ENCODE measurements around the gene SULT4A1.

The SULT4A1 gene

DNA sequence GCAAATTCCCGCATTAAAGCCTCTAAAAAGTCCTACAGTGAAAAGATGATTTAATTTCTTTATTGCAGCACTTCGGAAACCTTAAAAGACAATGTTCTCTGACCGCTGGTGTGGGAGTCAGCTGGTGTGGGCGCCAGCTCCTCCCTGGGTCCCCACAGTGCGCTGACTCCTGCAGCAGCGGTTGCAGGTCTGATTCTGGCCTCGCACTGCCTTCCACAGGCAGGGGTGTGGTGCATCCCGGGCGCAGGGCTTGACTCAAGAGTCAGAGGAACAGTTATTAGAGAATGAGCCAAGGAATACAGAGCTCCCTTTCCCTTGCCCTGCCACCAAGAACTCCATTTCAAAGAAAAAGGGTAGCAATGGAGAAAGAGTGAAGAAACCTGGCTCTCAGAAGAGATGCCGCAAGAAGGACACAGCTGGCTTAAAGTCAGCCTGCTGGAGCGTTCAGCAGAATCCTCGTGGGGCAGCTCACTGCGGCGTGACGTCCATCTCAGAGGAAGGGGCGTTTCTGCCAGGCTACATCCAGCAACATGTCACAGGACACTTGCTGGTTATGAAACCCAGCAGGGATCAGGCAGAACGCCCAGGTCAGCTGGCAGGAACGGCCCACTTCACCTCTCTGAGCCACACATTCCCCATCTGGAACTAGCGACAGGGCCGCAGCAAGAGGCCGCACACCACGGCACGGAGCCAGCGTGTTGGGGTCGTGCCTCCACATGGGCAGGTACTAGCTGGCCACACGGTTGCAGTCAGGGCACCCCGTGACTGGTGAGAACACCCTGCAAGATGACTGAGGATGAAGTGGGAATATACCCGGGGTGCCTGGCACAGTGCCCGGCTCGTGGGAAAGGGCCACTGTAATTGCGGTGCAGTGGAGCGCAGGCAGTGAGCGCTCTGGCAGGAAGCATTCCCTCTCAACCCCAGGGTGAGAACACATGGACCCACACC, 32.1 kb downstream of the SULT4A1 start:
- Histone ChIP-seq H3K4me1 (ENCODE audit: insufficient read depth, low read length) (peaks cover 27% of the 10 kb centered on the region), H3K9me3 (ENCODE audit: low read length) (no peaks in the 10 kb centered on the region), H3K27me3 (ENCODE audit: insufficient read depth, low read length) (no peaks in the 10 kb centered on the region), H3K4me3 (ENCODE audit: low read length) (no peak overlapping the region), H3K36me3 (ENCODE audit: insufficient read depth, low read length) (peaks cover 10% of the 10 kb centered on the region), H2AFZ (ENCODE audit: low read depth, low read length) (no peak overlapping the region)

DNA sequence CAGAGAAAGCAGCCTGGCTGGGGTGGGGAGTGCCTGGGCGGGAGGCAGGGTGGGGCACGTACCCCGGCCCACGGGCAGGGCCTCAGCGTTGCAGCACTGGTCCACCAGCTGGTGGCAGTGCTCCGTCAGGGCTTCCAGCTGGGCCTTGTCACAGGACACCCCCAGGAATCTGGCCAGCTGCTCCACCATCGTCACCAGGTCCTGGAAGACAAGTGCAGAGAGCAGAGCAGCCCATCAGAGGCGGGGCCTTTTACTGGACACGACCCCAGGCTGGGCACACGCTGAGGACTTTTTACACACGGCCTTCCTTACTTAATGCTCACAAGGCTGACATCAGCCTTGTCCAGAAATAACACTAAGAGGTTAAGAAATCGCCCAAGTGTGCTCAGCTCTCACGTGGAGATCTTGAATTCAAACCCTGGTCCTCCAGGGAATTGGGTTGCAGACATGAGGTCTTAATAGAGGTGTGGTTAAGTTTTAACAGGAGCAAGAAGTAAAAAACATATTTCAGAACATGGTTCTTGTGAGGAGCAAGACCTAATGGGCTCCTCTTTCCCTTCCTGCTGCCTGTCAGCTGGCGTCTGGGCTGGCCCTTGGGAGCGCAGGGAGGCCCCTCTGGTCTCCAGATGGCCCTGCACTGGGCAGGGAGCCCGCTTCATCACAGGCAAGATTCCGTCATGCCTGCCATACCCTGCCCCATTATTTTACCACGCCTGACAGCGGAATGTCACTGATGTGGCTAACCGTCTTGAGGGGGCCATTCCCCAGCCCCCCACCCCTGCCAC, 33.1 kb downstream of the SULT4A1 start:
- Histone ChIP-seq H3K27me3 (ENCODE audit: insufficient read depth, low read length) (no peaks in the 10 kb centered on the region), H2AFZ (ENCODE audit: low read depth, low read length) (no peak overlapping the region), H3K4me3 (ENCODE audit: low read length) (no peak overlapping the region), H3K9me3 (ENCODE audit: low read length) (no peaks in the 10 kb centered on the region), H3K4me1 (ENCODE audit: insufficient read depth, low read length) (peaks cover 27% of the 10 kb centered on the region), H3K36me3 (ENCODE audit: insufficient read depth, low read length) (peaks cover 10% of the 10 kb centered on the region)

DNA sequence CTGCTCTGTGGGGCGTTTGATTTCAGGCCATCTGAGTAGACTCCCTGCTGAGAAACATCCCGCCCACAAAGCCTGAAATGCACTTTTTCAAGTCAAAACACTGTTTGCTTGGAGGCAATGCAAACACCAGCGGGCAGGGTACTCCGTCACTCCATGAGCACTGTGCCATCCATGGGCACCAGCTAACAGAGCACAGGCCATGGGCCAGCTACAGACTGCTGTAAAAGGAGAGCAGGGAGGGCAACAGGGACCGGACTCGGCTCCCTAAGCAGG, 33.7 kb downstream of the SULT4A1 start:
- Histone ChIP-seq H3K4me1 (ENCODE audit: insufficient read depth, low read length) (peaks cover 27% of the 10 kb centered on the region), H3K9me3 (ENCODE audit: low read length) (no peaks in the 10 kb centered on the region), H3K4me3 (ENCODE audit: low read length) (no peak overlapping the region), H2AFZ (ENCODE audit: low read depth, low read length) (no peak overlapping the region), H3K27me3 (ENCODE audit: insufficient read depth, low read length) (no peaks in the 10 kb centered on the region), H3K36me3 (ENCODE audit: insufficient read depth, low read length) (peaks cover 10% of the 10 kb centered on the region)

DNA sequence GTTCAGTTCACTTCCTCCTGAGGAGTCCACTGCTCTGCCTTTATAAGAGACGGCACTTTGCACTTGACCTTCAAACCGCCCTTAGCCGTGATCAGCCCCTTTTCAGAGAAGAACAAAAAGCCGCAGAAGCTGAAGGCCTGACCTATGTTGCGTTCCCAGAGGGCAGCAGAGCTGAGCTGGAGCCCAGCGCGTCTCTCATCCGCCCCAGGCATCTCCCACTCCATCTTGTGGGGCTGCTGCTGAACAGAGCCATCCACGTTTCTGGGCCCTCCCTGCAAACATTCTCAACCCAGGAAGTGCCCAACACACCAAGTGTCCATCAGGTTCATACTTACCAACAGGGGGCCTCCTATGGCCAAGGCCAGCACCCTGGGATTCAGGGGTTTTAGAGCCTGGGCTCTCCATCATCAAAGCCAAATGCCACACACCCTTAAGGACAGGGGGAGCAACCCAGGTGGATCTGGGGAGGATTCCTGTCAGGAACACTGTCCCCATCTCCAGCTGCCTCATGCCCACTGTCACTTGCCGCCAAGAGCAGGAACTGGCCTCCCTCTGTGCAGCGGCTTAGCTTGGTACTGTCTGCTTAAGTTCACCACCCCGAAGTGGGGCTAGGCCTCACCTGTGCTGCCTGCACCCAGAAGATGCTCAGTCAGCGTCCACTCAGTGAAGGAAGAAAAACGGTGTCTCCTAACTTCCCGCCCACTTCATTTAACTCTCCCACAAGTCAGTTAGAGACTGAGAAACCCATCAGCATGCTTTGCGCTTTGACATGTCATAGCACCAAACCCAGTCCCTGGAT, 34.2 kb downstream of the SULT4A1 start:
- Histone ChIP-seq H3K4me3 (ENCODE audit: low read length) (no peak overlapping the region), H3K36me3 (ENCODE audit: insufficient read depth, low read length) (peaks cover 10% of the 10 kb centered on the region), H3K9me3 (ENCODE audit: low read length) (no peaks in the 10 kb centered on the region), H3K4me1 (ENCODE audit: insufficient read depth, low read length) (peaks cover 30% of the 10 kb centered on the region), H2AFZ (ENCODE audit: low read depth, low read length) (no peak overlapping the region), H3K27me3 (ENCODE audit: insufficient read depth, low read length) (no peaks in the 10 kb centered on the region)

DNA sequence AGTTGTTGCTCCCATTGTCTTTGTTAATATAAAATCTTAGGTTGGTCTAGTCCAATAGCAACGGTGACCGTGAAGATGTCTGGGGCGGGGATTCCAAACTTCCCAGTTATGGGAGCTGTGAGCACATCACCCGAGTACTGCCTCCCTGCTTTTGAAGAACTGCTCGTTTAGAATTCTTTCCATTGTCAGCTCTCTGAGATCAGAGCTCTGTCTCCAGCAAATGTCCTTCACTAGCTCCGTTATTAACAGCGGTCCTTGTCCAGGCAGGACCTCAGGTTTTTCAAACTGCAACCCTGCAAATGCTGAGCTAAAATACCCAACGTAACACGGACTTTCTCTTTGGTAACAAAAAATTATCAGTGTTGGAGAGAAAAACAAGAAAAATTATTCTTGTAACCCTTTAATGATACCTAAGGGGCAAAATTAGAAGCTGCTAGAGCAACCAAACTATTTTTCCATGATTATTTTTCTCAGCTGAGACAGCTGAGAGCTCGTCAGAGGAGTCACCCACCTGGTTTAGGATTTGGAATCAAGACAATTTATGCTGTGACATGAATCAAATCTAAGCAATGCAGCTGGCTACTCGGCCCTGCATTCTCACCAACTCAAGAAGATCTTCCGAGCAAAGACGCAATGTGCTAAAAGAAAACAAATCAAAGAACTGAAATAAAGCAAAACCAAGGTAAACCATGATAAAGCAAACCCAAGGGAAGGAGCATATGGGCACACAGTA, 35.1 kb downstream of the SULT4A1 start:
- no peak overlapping the region for H3K4me3 ChIP-seq (ENCODE audit: low read length)
- no peak overlapping the region for H2AFZ ChIP-seq (ENCODE audit: low read depth, low read length)
- peaks cover 10% of the 10 kb centered on the region for H3K36me3 ChIP-seq (ENCODE audit: insufficient read depth, low read length)
- peaks cover 34% of the 10 kb centered on the region for H3K4me1 ChIP-seq (ENCODE audit: insufficient read depth, low read length)
- H3K27me3 ChIP-seq (ENCODE audit: insufficient read depth, low read length): no peaks in the 10 kb centered on the region
- no peaks in the 10 kb centered on the region for H3K9me3 ChIP-seq (ENCODE audit: low read length)

DNA sequence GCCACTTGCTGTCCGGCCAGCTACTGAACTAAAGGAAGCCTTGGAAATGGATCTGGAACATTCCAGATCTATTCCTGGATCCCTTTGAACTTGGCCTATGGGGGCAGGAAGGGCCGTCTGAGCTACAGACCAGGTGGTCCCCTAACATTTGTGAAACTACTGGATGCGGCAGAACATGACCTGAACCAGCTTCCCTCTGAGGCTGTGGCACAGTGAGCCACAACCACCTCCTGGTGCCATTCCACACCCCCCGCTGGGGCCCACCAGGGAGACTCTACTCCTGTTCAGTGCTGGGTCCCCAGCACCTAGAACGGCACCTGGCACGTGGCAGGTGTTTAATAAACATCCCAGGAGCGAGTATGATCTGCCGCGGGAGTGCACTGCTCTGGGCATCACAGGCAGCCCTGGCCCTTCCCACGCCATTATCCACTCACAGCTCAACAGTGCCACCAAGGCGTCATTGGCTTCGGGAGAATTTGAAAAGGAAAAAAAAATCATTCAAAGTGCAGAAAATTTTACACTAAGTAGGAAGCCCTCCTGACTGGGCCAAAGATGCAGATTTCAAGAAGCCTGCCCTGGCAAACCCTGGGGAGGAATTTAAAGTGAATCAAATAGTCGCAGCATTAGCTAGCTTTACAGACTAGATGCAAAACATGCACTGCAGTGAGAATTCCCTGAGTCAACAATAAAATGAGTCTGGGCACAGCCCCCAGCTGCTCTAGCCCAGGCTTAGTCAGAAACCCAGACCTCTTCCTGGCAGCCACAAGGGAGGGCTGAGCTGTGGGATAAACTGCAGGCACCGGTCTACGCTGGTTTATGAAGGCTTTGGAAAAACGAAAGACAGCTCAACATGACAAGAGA, 35.9 kb downstream of the SULT4A1 start:
- Histone ChIP-seq H3K4me1 (ENCODE audit: insufficient read depth, low read length) (peaks cover 34% of the 10 kb centered on the region), H2AFZ (ENCODE audit: low read depth, low read length) (no peak overlapping the region), H3K27me3 (ENCODE audit: insufficient read depth, low read length) (no peaks in the 10 kb centered on the region), H3K9me3 (ENCODE audit: low read length) (no peaks in the 10 kb centered on the region), H3K4me3 (ENCODE audit: low read length) (no peak overlapping the region), H3K36me3 (ENCODE audit: insufficient read depth, low read length) (peaks cover 6% of the 10 kb centered on the region)

DNA sequence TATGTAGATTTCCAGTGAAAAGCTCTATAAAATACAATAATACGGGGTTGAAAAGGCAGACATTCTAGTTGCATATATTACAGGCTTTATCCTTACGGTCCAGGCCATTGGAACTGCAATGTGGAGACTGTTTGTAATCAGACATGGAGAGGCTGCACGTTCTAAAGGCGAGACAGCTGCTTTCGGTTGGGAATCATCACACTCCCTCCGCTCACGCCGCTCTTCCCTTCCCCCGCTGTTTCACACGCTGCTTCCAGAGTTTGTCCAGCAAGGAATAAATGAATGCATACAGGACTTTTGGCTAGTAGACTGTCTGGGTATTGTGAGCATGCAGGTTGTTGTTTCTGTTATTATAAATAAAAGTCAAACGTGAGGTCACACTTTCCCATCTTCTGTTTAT, 36.7 kb downstream of the SULT4A1 start:
- peaks cover 34% of the 10 kb centered on the region for H3K4me1 ChIP-seq (ENCODE audit: insufficient read depth, low read length)
- H3K36me3 ChIP-seq (ENCODE audit: insufficient read depth, low read length): peaks cover 4% of the 10 kb centered on the region
- H3K27me3 ChIP-seq (ENCODE audit: insufficient read depth, low read length): no peaks in the 10 kb centered on the region
- no peaks in the 10 kb centered on the region for H3K9me3 ChIP-seq (ENCODE audit: low read length)
- H2AFZ ChIP-seq (ENCODE audit: low read depth, low read length): no peak overlapping the region
- no peak overlapping the region for H3K4me3 ChIP-seq (ENCODE audit: low read length)

DNA sequence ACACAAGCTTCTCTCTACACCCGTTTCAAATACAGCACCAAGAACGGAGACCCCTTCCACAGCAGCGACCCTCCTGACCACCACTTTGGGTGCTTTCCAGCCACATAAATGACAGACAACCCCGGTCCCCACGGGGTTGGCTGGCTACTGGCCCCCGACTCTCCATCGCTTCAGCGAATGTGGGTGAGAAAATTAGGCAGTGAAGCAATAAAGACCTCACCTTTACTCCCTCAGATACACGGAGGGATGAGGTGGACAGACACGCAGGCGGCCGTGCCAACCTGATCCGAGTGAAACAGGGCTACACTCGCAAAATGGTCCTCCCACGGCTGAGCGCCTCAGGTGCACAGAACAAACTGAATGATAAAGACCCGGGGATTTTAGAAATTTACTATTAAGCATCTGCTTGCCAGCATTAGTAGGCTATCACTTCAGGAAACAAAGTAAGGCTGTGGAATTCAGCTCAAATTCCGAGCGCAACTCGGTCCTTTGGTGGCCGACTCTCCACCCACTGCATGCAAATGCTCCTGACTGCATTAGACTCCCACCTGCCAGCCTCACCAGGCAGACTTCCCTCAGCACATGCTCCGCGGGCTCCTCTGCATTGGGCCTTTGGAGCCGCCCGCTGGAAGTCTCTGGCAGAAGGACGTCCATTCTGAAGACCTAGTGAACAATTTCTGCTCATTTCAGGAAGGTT, 37.4 kb downstream of the SULT4A1 start:
- H3K4me1 ChIP-seq (ENCODE audit: insufficient read depth, low read length): peaks cover 34% of the 10 kb centered on the region

DNA sequence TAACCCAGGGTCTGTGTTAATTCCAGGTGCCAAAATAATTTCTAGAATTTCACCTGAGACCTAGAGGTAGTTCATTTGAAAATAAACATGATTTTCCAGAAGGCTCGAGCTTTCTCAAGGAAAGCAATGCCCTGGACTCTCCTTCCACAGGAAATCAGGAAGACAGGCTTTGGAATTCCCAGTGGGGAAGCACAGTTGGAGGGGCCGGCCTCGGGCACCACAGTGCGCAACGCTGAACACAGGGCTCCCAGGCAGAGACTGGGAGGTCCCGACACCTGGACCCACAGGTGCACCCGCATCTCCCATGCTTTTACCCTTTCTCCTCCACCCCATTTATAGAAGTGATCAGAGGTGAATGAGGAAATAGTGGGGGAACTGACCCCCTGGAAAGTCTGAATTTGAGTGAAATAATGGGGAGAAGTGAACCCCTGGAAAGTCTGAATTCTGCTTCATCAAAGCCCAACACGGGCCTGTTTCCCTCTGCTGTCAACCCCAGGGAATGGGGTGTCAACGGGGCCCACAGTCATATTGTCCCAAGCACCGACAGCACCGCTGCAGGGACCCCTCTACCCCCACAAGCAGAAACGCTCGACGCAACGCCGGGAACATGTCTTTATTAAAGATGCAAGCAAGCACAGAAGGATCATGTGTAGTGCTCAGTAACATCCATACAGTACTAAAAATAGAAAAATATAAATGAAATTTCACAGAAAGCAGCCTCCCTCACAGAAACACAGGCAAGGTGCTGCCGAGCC, 38.2 kb downstream of the SULT4A1 start:
- Histone ChIP-seq H3K9me3 (ENCODE audit: low read length) (no peaks in the 10 kb centered on the region), H3K4me3 (ENCODE audit: low read length) (no peak overlapping the region), H2AFZ (ENCODE audit: low read depth, low read length) (no peak overlapping the region), H3K4me1 (ENCODE audit: insufficient read depth, low read length) (peaks cover 34% of the 10 kb centered on the region), H3K27me3 (ENCODE audit: insufficient read depth, low read length) (no peaks in the 10 kb centered on the region), H3K36me3 (ENCODE audit: insufficient read depth, low read length) (no peaks in the 10 kb centered on the region)

More for the DNA sequence above, 37.4 kb downstream of the SULT4A1 start:
- Histone ChIP-seq H2AFZ (ENCODE audit: low read depth, low read length) (no peak overlapping the region), H3K9me3 (ENCODE audit: low read length) (no peaks in the 10 kb centered on the region), H3K36me3 (ENCODE audit: insufficient read depth, low read length) (no peaks in the 10 kb centered on the region), H3K4me3 (ENCODE audit: low read length) (no peak overlapping the region), H3K27me3 (ENCODE audit: insufficient read depth, low read length) (no peaks in the 10 kb centered on the region)

DNA sequence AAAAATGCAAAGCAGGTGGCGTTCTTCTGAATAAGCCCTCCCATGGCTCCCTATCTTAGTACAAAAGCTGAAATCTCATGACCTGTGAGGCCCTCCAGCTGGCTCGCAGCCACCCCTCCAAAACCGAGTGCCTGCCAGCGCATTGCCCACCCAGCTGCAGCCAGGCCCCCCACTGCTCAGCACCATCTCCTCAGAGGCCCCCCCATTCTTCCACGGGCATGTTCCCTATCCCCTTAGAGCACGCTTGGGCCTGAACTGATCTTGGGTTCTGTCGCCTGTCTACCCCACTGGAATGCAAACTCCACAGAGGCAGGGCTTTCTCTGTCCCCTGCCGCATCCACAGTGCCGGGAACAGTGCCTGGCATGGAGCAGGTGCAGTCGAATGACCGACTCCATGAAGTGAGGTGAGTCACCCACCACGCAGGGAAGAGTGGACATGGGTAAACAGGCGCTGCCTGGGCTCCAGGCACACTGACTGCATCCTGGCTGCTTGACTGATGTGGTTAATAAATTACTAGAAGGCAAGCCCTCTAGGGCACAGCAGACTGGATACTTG, 38.9 kb downstream of the SULT4A1 start:
- H3K4me3 ChIP-seq (ENCODE audit: low read length): no peak overlapping the region
- H3K27me3 ChIP-seq (ENCODE audit: insufficient read depth, low read length): no peaks in the 10 kb centered on the region
- peaks cover 34% of the 10 kb centered on the region for H3K4me1 ChIP-seq (ENCODE audit: insufficient read depth, low read length)
- H3K9me3 ChIP-seq (ENCODE audit: low read length): no peaks in the 10 kb centered on the region
- no peak overlapping the region for H2AFZ ChIP-seq (ENCODE audit: low read depth, low read length)
- H3K36me3 ChIP-seq (ENCODE audit: insufficient read depth, low read length): no peaks in the 10 kb centered on the region
